HepG2 (cell line): ENCODE data around the gene PLD4. TPM values are rescaled to one million over a fixed set of nuclear protein-coding genes. Genes with fewer than 3 reads are reported as not detected.
"Not testable (repeated sequence)": the region's sequence is repeated elsewhere in the genome, so short reads cannot be mapped to it uniquely, and the experiment has no call there.

ENCODE experiments used
- ATAC-seq: fragments of 200-7000 bp; cut with Tn5 transposase; 3 replicates; pipeline ENCODE4 v1.9.1; 2020; ENCODE audit warnings: mild to moderate bottlenecking, moderate library complexity
- BruUV-seq: library from RNA; stranded (reverse); fragments of 400-500 nt; replicated peaks from 2 replicates; lab custom pipeline; 2021; lab: Mats Ljungman, UMichigan
- CTCF ChIA-PET: fragments of 300-600 bp; formaldehyde crosslinking; extraction: SDS; loops from one replicate; lab custom pipeline; 2021; ENCODE audit warnings: low total read pairs, inconsistent platforms, low intra/inter-chr PET ratio; lab: Yijun Ruan, JAX
- POLR2A ChIA-PET: fragments of 350-600 bp; sonication (Branson Sonifier 250); formaldehyde crosslinking; loops from one replicate; lab custom pipeline; 2020; ENCODE audit warnings: antibody characterized with exemption, inconsistent platforms; lab: Yijun Ruan, JAX
- DNase-seq: peaks from one replicate; pipeline ENCODE4 v3.0.0-alpha.2; 2015; ENCODE audit warnings: low spot score
- FAIRE-seq: peaks from 3 replicates; lab custom pipeline; 2011; peaks lifted over from hg19 to GRCh38; lab: Jason Lieb, UNC
- H2AFZ ChIP-seq: one replicate; pipeline ENCODE4 v1.6.1; 2011; ENCODE audit warnings: low read length, inconsistent platforms
- H3K27ac ChIP-seq: fragments of 300-600 bp; 3 replicates; pipeline ENCODE4 v1.8.0; 2011; ENCODE audit warnings: mixed run types, mild to moderate bottlenecking, mixed read lengths, low read length, inconsistent platforms; ENCODE audit not compliant: insufficient read depth; ENCODE audit errors: extremely low read length
- H3K27me3 ChIP-seq, 2 experiments: fragments of 200-600 bp in 1 of 2; 2 replicates in 1 of 2; 3 replicates in 1 of 2; pipeline versions ENCODE4 v1.6.0 to v1.8.0; 2011; ENCODE audit warnings: low read length in 2 of 2, mild to moderate bottlenecking in 2 of 2, moderate library complexity in 2 of 2, inconsistent platforms in 1 of 2; ENCODE audit not compliant: insufficient read depth in 2 of 2, control insufficient read depth in 1 of 2
- H3K36me3 ChIP-seq, 2 experiments: fragments of 200-600 bp in 1 of 2; replicated peaks in 1 of 2; 2 replicates in 1 of 2; 3 replicates in 1 of 2; pipeline versions ENCODE4 v1.5.1 to v1.8.0; 2011; ENCODE audit warnings: low read length in 2 of 2, inconsistent platforms in 1 of 2; ENCODE audit not compliant: insufficient read depth in 2 of 2, control insufficient read depth in 1 of 2
- H3K4me1 ChIP-seq: 2 replicates; pipeline ENCODE4 v1.5.1; 2012; ENCODE audit warnings: low read length, inconsistent platforms; ENCODE audit not compliant: insufficient read depth
- H3K4me2 ChIP-seq: 2 replicates; pipeline ENCODE4 v1.6.0; 2011; ENCODE audit warnings: low read depth, low read length, inconsistent platforms
- H3K4me3 ChIP-seq, 3 experiments: fragments of 200-600 bp in 1 of 3; sonication (generic), shearing (Covaris generic) in 1 of 3; replicated peaks in 1 of 3; 2 replicates each; pipeline ENCODE4 v1.5.1; 2011 to 2016; ENCODE audit warnings: low read length in 3 of 3, inconsistent platforms in 2 of 3, low read depth in 2 of 3, mild to moderate bottlenecking in 2 of 3, control low read depth in 1 of 3, mixed read lengths in 1 of 3; ENCODE audit not compliant: insufficient read depth in 1 of 3
- H3K79me2 ChIP-seq: one replicate; pipeline ENCODE4 v1.6.1; 2011; ENCODE audit warnings: low read length, inconsistent platforms; ENCODE audit not compliant: insufficient read depth
- H3K9ac ChIP-seq: 2 replicates; pipeline ENCODE4 v1.6.0; 2011; ENCODE audit warnings: mild to moderate bottlenecking, low read depth, low read length, inconsistent platforms; ENCODE audit not compliant: insufficient read depth
- H3K9me3 ChIP-seq: 2 replicates; pipeline ENCODE4 v1.5.1; 2012; ENCODE audit warnings: mild to moderate bottlenecking, low read length
- H4K20me1 ChIP-seq: 2 replicates; pipeline ENCODE4 v1.6.0; 2011; ENCODE audit warnings: inconsistent platforms, mild to moderate bottlenecking, low read length, moderate library complexity; ENCODE audit not compliant: insufficient read depth
- DMAP1 ChIP-seq: IDR thresholded peaks from 2 replicates; pipeline ENCODE4 v1.6.1; 2016
- ELF1 ChIP-seq: sonication (generic); formaldehyde crosslinking; IDR thresholded peaks from 2 replicates; pipeline ENCODE4 v1.4.0; 2020; ENCODE audit warnings: missing genetic modification reagents
- STAG1 ChIP-seq: sonication (generic); formaldehyde crosslinking; IDR thresholded peaks from 2 replicates; pipeline ENCODE4 v1.4.0; 2020; ENCODE audit warnings: missing genetic modification reagents
- ZSCAN9 ChIP-seq: IDR thresholded peaks from 2 replicates; pipeline ENCODE4 v1.6.1; 2016; ENCODE audit warnings: borderline replicate concordance
- WGBS: methylation state at CpG from one replicate; pipeline ENCODE4 v1.1.6; 2017; ENCODE audit warnings: low lambda C conversion rate; 5-methylcytosine and 5-hydroxymethylcytosine counted together
- in situ Hi-C: cut with HindIII; loops from 2 replicates; pipeline ENCODE4 v1.10.0; 2017; ENCODE audit warnings: low pct_unique_long_range_greater_than_20kb; ENCODE audit not compliant: extremely low pct_ligation_motif_present
- intact Hi-C: fragments of 100-400 bp; cut with micrococcal nuclease; formaldehyde crosslinking; loops from one replicate; pipeline ENCODE4 v1.10.0; 2022; ENCODE audit not compliant: unreplicated experiment
- polyA plus RNA-seq, 8 experiments: library from polyadenylated mRNA; depleted of rRNA in 3 of 8; stranded (reverse) in 7 of 8; unstranded in 1 of 8; fragments of >200 nt; fragmentation: Illumina TruSeq in 4 of 8; extraction: Trizol in 4 of 8; gene quantifications; 2 replicates each; pipeline versions ENCODE4 v1.2.1 to v1.2.3, GENCODE V29; 2011 to 2016; ENCODE audit warnings: low read depth in 4 of 8, missing spikeins in 1 of 8, mixed read lengths in 1 of 8; ENCODE audit not compliant: insufficient read depth in 1 of 8
- total RNA-seq, 5 experiments: library from RNA; depleted of rRNA; stranded (reverse); fragments of >200 nt; fragmentation: Illumina TruSeq; extraction: Trizol; gene quantifications; 2 replicates each; pipeline ENCODE4 v1.2.3, GENCODE V29; 2016; ENCODE audit warnings: low read depth in 1 of 5

Gene PLD4
- total and polyA plus RNA-seq, 2 of the 13 experiments (the other 11 are each of a cell fraction or from before 2014, with no cell fraction given), result not detected

- no peak for TF ChIP-seq STAG1 (CRISPR knock-in tag)
- TF ChIP-seq DMAP1 (CRISPR knock-in tag), result no peak
- TF ChIP-seq ELF1 (CRISPR knock-in tag), result no peak
- no peak for TF ChIP-seq ZSCAN9
Observed at GRCh38 chr14:104942586-104942985, 17.9 kb downstream of the PLD4 start (continued).

GRCh38 chr14:104943216-104944015 is 18.7 kb downstream of the PLD4 start:
- H3K4me1 ChIP-seq, H2AFZ ChIP-seq, H3K79me2 ChIP-seq, H3K4me2 ChIP-seq, ATAC-seq, H3K27ac ChIP-seq, CTCF ChIA-PET, H4K20me1 ChIP-seq, DNase-seq, H3K9ac ChIP-seq, POLR2A ChIA-PET, H3K36me3 ChIP-seq, intact Hi-C loops, H3K4me3 ChIP-seq, BruUV-seq, FAIRE-seq, H3K9me3 ChIP-seq, in situ Hi-C loops: not testable (repeated sequence)
- 48% methylated on average over 15 of the region's 29 CpGs for WGBS
- H3K27me3 ChIP-seq, result peaks cover 8 to 59% of the 10 kb centered on the region in 2 experiments

- POLR2A ChIA-PET, H3K4me1 ChIP-seq, H3K4me2 ChIP-seq, DNase-seq, H3K9ac ChIP-seq, intact Hi-C loops, CTCF ChIA-PET, H3K79me2 ChIP-seq, H3K27ac ChIP-seq, in situ Hi-C loops, H3K4me3 ChIP-seq, H3K36me3 ChIP-seq, FAIRE-seq, ATAC-seq, H4K20me1 ChIP-seq, H2AFZ ChIP-seq, H3K9me3 ChIP-seq, BruUV-seq: not testable (repeated sequence)
- no CpG with 5 or more reads among the region's 6 CpGs for WGBS
- H3K27me3 ChIP-seq, result peaks cover 8 to 55% of the 10 kb centered on the region in 2 experiments
Observed at GRCh38 chr14:104944016-104944308, 19.3 kb downstream of the PLD4 start.

- H3K4me2 ChIP-seq, H3K4me1 ChIP-seq, H3K9ac ChIP-seq, DNase-seq, H3K36me3 ChIP-seq, H4K20me1 ChIP-seq, CTCF ChIA-PET, in situ Hi-C loops, BruUV-seq, ATAC-seq, H3K79me2 ChIP-seq, POLR2A ChIA-PET, H2AFZ ChIP-seq, H3K9me3 ChIP-seq, intact Hi-C loops, H3K27ac ChIP-seq, FAIRE-seq, H3K4me3 ChIP-seq: not testable (repeated sequence)
- WGBS, result 0% methylated on average over 4 of the region's 29 CpGs
- H3K27me3 ChIP-seq, result peaks cover 8 to 55% of the 10 kb centered on the region in 2 experiments
Observed at GRCh38 chr14:104944436-104945205, 19.9 kb downstream of the PLD4 start.
